ENCODE results near the gene STRN3. TPM values are rescaled to one million over a fixed set of nuclear protein-coding genes. Genes with fewer than 3 reads are reported as not detected.

STRN3 gene
- total RNA-seq, 4 donors from 2014 or later, result 34.8 to 52.6 (median 42.4) TPM

DNA sequence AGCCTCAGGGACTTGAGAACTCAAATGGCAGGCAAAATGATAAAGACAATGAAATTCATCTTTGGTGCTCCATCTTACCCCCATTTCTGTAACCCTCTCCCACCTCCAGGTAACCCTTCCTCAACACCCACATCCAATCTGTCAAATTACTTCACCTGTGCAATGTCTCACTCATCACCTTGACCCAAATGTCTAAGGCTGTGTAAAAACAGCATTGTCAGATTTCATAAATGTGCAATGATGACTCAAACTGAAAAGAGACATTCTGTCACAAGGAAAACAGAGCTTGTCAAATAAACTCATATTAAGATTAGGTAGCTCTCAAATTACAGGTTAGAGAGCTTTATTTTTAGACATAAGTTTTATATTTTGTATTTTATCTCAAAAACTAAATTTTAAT is 171.7 kb downstream of the STRN3 start:
- TF ChIP-seq, protein P1, sequence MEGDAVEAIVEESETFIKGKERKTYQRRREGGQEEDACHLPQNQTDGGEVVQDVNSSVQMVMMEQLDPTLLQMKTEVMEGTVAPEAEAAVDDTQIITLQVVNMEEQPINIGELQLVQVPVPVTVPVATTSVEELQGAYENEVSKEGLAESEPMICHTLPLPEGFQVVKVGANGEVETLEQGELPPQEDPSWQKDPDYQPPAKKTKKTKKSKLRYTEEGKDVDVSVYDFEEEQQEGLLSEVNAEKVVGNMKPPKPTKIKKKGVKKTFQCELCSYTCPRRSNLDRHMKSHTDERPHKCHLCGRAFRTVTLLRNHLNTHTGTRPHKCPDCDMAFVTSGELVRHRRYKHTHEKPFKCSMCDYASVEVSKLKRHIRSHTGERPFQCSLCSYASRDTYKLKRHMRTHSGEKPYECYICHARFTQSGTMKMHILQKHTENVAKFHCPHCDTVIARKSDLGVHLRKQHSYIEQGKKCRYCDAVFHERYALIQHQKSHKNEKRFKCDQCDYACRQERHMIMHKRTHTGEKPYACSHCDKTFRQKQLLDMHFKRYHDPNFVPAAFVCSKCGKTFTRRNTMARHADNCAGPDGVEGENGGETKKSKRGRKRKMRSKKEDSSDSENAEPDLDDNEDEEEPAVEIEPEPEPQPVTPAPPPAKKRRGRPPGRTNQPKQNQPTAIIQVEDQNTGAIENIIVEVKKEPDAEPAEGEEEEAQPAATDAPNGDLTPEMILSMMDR (IDR thresholded peaks at IDR 0.05; ENCODE audit: low read depth), result no peak

DNA sequence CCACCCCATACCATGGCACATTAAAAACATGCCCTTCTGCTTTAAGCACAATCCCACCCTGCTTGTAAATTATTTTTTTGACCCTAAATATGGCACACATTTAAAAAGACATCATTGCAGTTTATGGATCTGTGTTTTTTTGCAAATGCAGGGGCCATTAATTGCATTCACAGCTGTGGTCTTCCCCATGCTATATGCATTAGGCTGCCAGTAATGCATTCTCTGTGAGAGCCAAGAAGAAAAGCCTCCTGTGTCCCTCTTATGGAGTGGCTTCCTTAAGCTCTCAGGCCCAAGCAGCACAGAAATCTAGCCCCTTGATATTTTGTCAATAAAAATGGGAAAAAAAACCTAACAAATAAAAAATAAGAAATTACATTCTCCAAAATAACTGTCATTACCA is 172.2 kb downstream of the STRN3 start:
- TF ChIP-seq, protein P1 (IDR thresholded peaks at IDR 0.05; ENCODE audit: low read depth), result no peak

DNA sequence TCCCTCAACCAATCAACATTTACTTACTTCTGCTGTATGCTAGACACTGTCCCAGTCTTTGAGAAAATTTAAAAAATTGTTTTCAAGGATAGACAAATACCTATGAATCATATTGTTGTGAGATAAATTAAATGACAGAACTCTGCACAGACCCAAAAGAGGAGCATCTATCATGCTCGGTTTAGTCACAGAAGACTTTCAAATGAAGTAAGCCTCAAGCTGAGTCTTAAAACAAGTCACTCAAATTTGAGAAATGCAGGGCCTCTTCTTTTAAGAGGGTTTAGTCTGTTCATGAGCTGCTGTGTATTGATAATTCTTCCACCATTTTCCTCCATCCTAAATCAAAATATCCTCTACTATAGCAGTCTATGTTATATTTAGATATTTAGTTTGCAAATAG is 176.2 kb downstream of the STRN3 start:
- TF ChIP-seq, protein P1 (IDR thresholded peaks at IDR 0.05; ENCODE audit: low read depth), result no peak

DNA sequence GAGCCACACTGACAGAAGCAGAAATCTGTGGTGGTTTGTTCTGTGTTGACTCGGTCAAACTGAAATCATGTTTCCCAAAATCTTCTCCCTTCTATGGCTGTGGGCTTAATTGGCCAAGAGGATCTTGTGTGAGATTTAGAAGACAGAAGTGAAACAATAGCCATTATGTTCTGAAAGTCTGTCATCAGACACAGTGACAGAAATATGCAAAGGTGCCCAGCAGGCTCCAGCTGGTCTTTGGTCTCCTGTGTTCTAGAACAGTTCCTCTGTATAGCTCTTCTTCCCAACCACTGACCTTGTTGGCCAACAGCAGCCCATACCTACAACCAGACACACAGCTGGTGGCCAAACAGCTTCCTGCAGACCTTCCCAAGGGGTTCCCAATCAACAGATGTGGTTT is 176.8 kb downstream of the STRN3 start:
- TF ChIP-seq, protein P1 (IDR thresholded peaks at IDR 0.05; ENCODE audit: low read depth), result no peak

DNA sequence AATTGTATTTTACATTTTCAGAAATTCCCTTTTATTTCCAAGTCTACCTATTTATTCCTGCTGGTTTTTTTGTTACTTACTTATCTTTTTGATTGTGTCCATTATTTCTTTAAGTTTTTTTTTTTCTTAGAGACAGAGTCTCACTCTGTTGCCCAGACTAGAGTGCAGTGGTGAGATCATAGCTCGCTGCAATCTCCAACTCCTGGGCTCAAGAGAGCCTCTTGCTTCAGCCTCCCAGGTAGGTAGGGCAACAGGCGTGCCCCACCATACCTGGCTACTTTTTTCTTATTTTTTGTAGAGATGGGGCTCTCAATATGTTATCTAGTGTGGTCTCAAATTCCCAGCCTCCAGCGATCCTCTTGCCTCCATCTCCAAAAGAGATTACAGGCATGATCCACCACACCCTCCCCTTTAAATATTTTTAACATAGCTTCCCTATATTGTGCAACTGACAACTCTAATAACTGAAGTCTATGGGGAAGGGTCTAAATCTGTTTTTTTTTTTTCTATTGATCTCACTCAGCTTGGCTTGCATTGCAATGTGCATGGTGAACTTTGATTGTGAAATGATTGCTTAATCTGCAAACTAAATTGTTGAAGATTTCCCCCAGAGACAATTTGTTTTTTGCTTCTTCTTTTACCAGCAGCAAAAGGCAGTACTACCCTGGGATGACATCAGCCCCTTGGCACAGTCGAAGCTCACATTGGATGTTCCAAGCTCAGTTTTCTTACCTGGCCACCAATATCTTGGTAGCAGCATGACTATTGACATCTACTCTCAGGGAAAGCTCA is 177.5 kb downstream of the STRN3 start:
- TF ChIP-seq, protein P1 (IDR thresholded peaks at IDR 0.05; ENCODE audit: low read depth), result no peak

Small RNA genes within 50 kb of the gene (small RNA-seq; reads per million reads assigned to genes)
- not detected for gene HIGD1AP17
- not detected for gene MIR624

Other genes starting within 250 kb of the STRN3 start
- 1 to 10 TPM; 1.9 to 5.4 (median 3.7) TPM for gene COCH, start 151.8 kb downstream of the STRN3 start, total RNA-seq
- gene AP4S1, start 730 bp downstream of the STRN3 start, total RNA-seq, result 1 to 10 TPM; 3.9 to 10.0 (median 7.0) TPM
- 100 to 1,000 TPM; 222 to 294 (median 244) TPM for gene HECTD1, start 181.4 kb upstream of the STRN3 start, total RNA-seq